ENCODE data around the gene FUS. TPM values are rescaled to one million over a fixed set of nuclear protein-coding genes. Genes with fewer than 3 reads are reported as not detected.
A peak's percentile ranks its signal among the peaks of the same experiment; 100 is the strongest.

Gene FUS
- total RNA-seq, 1 experiment from 2014 or later, result 629 TPM

DNA sequence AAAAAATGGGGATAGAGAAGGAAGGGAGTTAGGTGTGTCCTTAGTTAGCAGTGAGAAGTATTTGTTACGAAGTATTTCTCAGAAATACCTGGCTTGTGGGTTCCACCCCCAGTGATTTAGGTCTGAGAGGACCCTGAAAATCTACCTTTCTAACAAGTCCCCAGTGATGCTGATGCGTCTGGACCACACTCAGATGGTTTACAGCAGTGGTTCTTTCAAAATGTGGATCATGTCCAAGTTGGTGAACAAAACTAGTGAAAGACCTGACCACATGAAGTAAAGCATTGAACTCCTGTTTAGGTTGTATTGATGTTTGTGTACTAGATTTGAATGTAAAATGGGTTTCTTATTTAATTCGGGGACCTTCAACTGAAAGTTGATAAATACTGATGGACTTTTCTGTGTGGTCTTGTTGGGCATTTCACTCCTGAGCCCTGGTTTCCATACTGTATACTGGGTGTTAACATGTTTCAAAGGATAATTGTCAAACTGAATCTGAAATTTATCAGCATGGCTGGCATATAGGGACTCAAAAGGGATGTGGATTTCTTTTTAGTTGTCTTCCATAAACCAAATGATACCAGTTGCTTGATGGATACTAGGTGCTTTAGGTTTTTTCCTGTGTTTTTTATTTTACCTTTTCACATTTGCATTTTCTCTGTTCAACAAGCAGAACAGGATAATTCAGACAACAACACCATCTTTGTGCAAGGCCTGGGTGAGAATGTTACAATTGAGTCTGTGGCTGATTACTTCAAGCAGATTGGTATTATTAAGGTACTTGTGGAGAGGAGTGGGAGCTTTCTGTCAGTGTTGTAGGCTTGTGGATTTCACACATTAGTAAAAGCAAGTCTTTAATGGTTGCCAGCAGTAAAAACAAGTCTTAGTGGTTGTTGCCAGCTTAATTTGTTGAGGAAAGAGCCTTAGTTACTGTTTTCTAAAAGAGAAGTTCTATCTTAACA lies 8.8 kb downstream of the FUS start:
- CTCF ChIA-PET, result no interaction called here
- TF ChIP-seq, protein P1, sequence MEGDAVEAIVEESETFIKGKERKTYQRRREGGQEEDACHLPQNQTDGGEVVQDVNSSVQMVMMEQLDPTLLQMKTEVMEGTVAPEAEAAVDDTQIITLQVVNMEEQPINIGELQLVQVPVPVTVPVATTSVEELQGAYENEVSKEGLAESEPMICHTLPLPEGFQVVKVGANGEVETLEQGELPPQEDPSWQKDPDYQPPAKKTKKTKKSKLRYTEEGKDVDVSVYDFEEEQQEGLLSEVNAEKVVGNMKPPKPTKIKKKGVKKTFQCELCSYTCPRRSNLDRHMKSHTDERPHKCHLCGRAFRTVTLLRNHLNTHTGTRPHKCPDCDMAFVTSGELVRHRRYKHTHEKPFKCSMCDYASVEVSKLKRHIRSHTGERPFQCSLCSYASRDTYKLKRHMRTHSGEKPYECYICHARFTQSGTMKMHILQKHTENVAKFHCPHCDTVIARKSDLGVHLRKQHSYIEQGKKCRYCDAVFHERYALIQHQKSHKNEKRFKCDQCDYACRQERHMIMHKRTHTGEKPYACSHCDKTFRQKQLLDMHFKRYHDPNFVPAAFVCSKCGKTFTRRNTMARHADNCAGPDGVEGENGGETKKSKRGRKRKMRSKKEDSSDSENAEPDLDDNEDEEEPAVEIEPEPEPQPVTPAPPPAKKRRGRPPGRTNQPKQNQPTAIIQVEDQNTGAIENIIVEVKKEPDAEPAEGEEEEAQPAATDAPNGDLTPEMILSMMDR (IDR thresholded peaks at IDR 0.05; ENCODE audit: unreplicated experiment), result no peak
- no peak overlapping the region for H3K27ac Mint-ChIP-seq (ENCODE audit: unreplicated experiment)
- no peaks in the 10 kb centered on the region for H3K9me3 Mint-ChIP-seq (ENCODE audit: low read depth, unreplicated experiment)
- peaks cover 100% of the 10 kb centered on the region for H3K36me3 Mint-ChIP-seq (ENCODE audit: insufficient read depth, unreplicated experiment)
- no peak for DNase-seq
- no TSS peak for BruUV-seq (replicated peaks)
- intact Hi-C loops (cut with micrococcal nuclease; ENCODE audit: unreplicated experiment), result loop anchor here (10.0 kb wide), 1 partner anchor 196 kb away; no protein-coding TSS in a partner anchor
- H3K4me3 Mint-ChIP-seq (ENCODE audit: low read depth, unreplicated experiment), result no peak overlapping the region
- peaks cover 48% of the 10 kb centered on the region for H3K4me1 Mint-ChIP-seq (ENCODE audit: low read depth, unreplicated experiment)
- no peaks in the 10 kb centered on the region for H3K27me3 Mint-ChIP-seq (ENCODE audit: unreplicated experiment)

GRCh38 chr16:31189412-31189778 lies 9.5 kb downstream of the FUS start:
- BruUV-seq (replicated peaks), result no TSS peak
- CTCF ChIA-PET, result no interaction called here
- H3K4me1 Mint-ChIP-seq (ENCODE audit: low read depth, unreplicated experiment), result peaks cover 42% of the 10 kb centered on the region

GRCh38 chr16:31190061-31190460 lies 10.1 kb downstream of the FUS start:
- CTCF ChIA-PET, result no interaction called here
- intact Hi-C loops (cut with micrococcal nuclease; ENCODE audit: unreplicated experiment), result no loop called here
- TF ChIP-seq, protein P1 (IDR thresholded peaks at IDR 0.05; ENCODE audit: unreplicated experiment), result no peak
- BruUV-seq (replicated peaks), result no TSS peak
- DNase-seq, result no peak
- H3K4me3 Mint-ChIP-seq (ENCODE audit: low read depth, unreplicated experiment), result no peak overlapping the region
- peak overlapping the region; percentile 65 for H3K27ac Mint-ChIP-seq (ENCODE audit: unreplicated experiment)
- peaks cover 100% of the 10 kb centered on the region for H3K36me3 Mint-ChIP-seq (ENCODE audit: insufficient read depth, unreplicated experiment)
- no peaks in the 10 kb centered on the region for H3K27me3 Mint-ChIP-seq (ENCODE audit: unreplicated experiment)
- no peaks in the 10 kb centered on the region for H3K9me3 Mint-ChIP-seq (ENCODE audit: low read depth, unreplicated experiment)
- H3K4me1 Mint-ChIP-seq (ENCODE audit: low read depth, unreplicated experiment), result peaks cover 35% of the 10 kb centered on the region

More at GRCh38 chr16:31189412-31189778, 9.5 kb downstream of the FUS start:
- Mint-ChIP-seq H3K27me3 (ENCODE audit: unreplicated experiment) (no peaks in the 10 kb centered on the region), H3K9me3 (ENCODE audit: low read depth, unreplicated experiment) (no peaks in the 10 kb centered on the region), H3K27ac (ENCODE audit: unreplicated experiment) (peak overlapping the region; percentile 63), H3K36me3 (ENCODE audit: insufficient read depth, unreplicated experiment) (peaks cover 100% of the 10 kb centered on the region), H3K4me3 (ENCODE audit: low read depth, unreplicated experiment) (no peak overlapping the region)
- TF ChIP-seq, protein P1 (IDR thresholded peaks at IDR 0.05; ENCODE audit: unreplicated experiment), result no peak
- intact Hi-C loops (cut with micrococcal nuclease; ENCODE audit: unreplicated experiment), result loop anchor here (10.0 kb wide), 1 partner anchor 195 kb away; no protein-coding TSS in a partner anchor
- no peak for DNase-seq

- Mint-ChIP-seq H3K27ac (ENCODE audit: unreplicated experiment) (peak overlapping the region; percentile 65), H3K27me3 (ENCODE audit: unreplicated experiment) (no peaks in the 10 kb centered on the region), H3K36me3 (ENCODE audit: insufficient read depth, unreplicated experiment) (peaks cover 100% of the 10 kb centered on the region), H3K9me3 (ENCODE audit: low read depth, unreplicated experiment) (no peaks in the 10 kb centered on the region), H3K4me3 (ENCODE audit: low read depth, unreplicated experiment) (no peak overlapping the region), H3K4me1 (ENCODE audit: low read depth, unreplicated experiment) (peaks cover 26% of the 10 kb centered on the region)
- TF ChIP-seq, protein P1 (IDR thresholded peaks at IDR 0.05; ENCODE audit: unreplicated experiment), result no peak
- BruUV-seq (replicated peaks), result no TSS peak
- no peak for DNase-seq
- CTCF ChIA-PET, result no interaction called here
- intact Hi-C loops (cut with micrococcal nuclease; ENCODE audit: unreplicated experiment), result no loop called here
Measured at GRCh38 chr16:31190818-31191444, 11.0 kb downstream of the FUS start.

All from Calu3 (cell line).